B cell (primary cell): ENCODE results near the gene PHACTR1. TPM values are rescaled to one million over a fixed set of nuclear protein-coding genes. Genes with fewer than 3 reads are reported as not detected.

Experiments used
- ATAC-seq: fragments of 200-7000 bp; cut with Tn5 transposase; one replicate; pipeline ENCODE4 v1.10.0; 2021; ENCODE audit warnings: low read depth, mild to moderate bottlenecking, moderate number of reproducible peaks, moderate library complexity
- CTCF ChIA-PET: fragments of 350-600 bp; sonication (Branson Sonifier 250); formaldehyde crosslinking; loops from one replicate; lab custom pipeline; 2021; ENCODE audit warnings: antibody characterized with exemption, inconsistent platforms; lab: Charles Lee
- POLR2A ChIA-PET: fragments of 350-600 bp; sonication (Branson Sonifier 250); formaldehyde crosslinking; loops from one replicate; lab custom pipeline; 2021; ENCODE audit warnings: antibody characterized with exemption; lab: Charles Lee
- DNase-seq: peaks from one replicate; pipeline ENCODE4 v3.0.0; 2013
- H2AFZ ChIP-seq: 2 replicates; pipeline ENCODE4 v1.6.1; 2012; ENCODE audit warnings: mild to moderate bottlenecking, low read depth, low read length; ENCODE audit not compliant: insufficient read depth, poor library complexity, severe bottlenecking
- H3K27ac ChIP-seq, 2 donors: 1 replicate in 1 of 2; 2 replicates in 1 of 2; pipeline ENCODE4 v1.5.1; 2012 to 2013; ENCODE audit warnings: low read length in 2 of 2, mild to moderate bottlenecking in 2 of 2, moderate library complexity in 1 of 2
- H3K27me3 ChIP-seq, 4 experiments: fragments of 200-600 bp in 1 of 4; sonication (generic) in 1 of 4; replicated peaks in 1 of 4; 1 replicate in 2 of 4; 2 replicates in 2 of 4; pipeline versions ENCODE4 v1.6.1 to v1.7.0; 2013 to 2016; ENCODE audit warnings: low read length in 3 of 4, mild to moderate bottlenecking in 2 of 4, mixed read lengths in 1 of 4, moderate library complexity in 1 of 4; ENCODE audit not compliant: insufficient read depth in 4 of 4, control insufficient read depth in 3 of 4; ENCODE audit errors: control extremely low read depth in 1 of 4
- H3K36me3 ChIP-seq, 2 experiments: replicated peaks in 1 of 2; 1 replicate in 1 of 2; 2 replicates in 1 of 2; pipeline versions ENCODE4 v1.6.1 to v1.7.1; 2013; ENCODE audit warnings: low read length in 1 of 2; ENCODE audit not compliant: insufficient read depth in 2 of 2, control insufficient read depth in 1 of 2; ENCODE audit errors: control extremely low read depth in 1 of 2, extremely low read depth in 1 of 2
- H3K4me1 ChIP-seq, 2 donors: fragments of 200-600 bp in 1 of 2; sonication (generic) in 1 of 2; 1 replicate in 1 of 2; 2 replicates in 1 of 2; pipeline versions ENCODE4 v1.5.1 to v1.6.1; 2013 to 2017; ENCODE audit warnings: low read length in 2 of 2; ENCODE audit not compliant: control insufficient read depth in 2 of 2, insufficient read depth in 2 of 2
- H3K4me2 ChIP-seq: replicated peaks from 2 replicates; pipeline ENCODE3; 2012; ENCODE audit warnings: mild to moderate bottlenecking, low read depth, low read length; ENCODE audit not compliant: poor library complexity, severe bottlenecking
- H3K4me3 ChIP-seq, 5 experiments: fragments of 200-600 bp in 1 of 5; sonication (generic) in 1 of 5; 1 replicate in 3 of 5; 2 replicates in 2 of 5; pipeline versions ENCODE4 v1.5.1 to v1.7.0; 2011 to 2016; ENCODE audit warnings: low read length in 4 of 5, mild to moderate bottlenecking in 4 of 5, low read depth in 2 of 5, control low read depth in 1 of 5, moderate library complexity in 1 of 5; ENCODE audit not compliant: insufficient read depth in 1 of 5; ENCODE audit errors: control extremely low read depth in 1 of 5, extremely low read depth in 1 of 5
- H3K79me2 ChIP-seq: fragments of 200-600 bp; sonication (generic); one replicate; pipeline ENCODE4 v1.6.0; 2016; ENCODE audit warnings: low read length; ENCODE audit not compliant: control insufficient read depth, insufficient read depth
- H3K9ac ChIP-seq: fragments of 200-600 bp; sonication (generic); 2 replicates; pipeline ENCODE4 v1.6.1; 2017; ENCODE audit warnings: mild to moderate bottlenecking, low read length, moderate library complexity
- H3K9me3 ChIP-seq, 3 donors: one replicate each; pipeline versions ENCODE4 v1.6.1 to v1.7.1; 2013; ENCODE audit warnings: low read length in 2 of 3; ENCODE audit not compliant: control insufficient read depth in 2 of 3, insufficient read depth in 1 of 3; ENCODE audit errors: control extremely low read depth in 1 of 3
- H4K20me1 ChIP-seq: 2 replicates; pipeline ENCODE4 v1.6.0; 2012; ENCODE audit warnings: mild to moderate bottlenecking, low read length; ENCODE audit not compliant: insufficient read depth, control insufficient read depth, poor library complexity, severe bottlenecking
- H3K27ac Mint-ChIP-seq: one replicate; pipeline ENCODE4 v1.8.0; 2021; ENCODE audit warnings: mixed read lengths
- H3K27me3 Mint-ChIP-seq: one replicate; pipeline ENCODE4 v1.8.0; 2021; ENCODE audit warnings: mixed read lengths
- H3K4me1 Mint-ChIP-seq: one replicate; pipeline ENCODE4 v1.8.0; 2021; ENCODE audit warnings: mixed read lengths
- H3K4me3 Mint-ChIP-seq: one replicate; pipeline ENCODE4 v1.8.0; 2021; ENCODE audit warnings: mixed read lengths
- H3K9me3 Mint-ChIP-seq: one replicate; pipeline ENCODE4 v1.8.0; 2022; ENCODE audit warnings: mixed read lengths; ENCODE audit not compliant: insufficient read depth
- CTCF ChIP-seq: fragments of 200-600 bp; IDR thresholded peaks from one replicate; pipeline ENCODE4 v1.8.0; 2022; ENCODE audit warnings: antibody characterized with exemption, mild to moderate bottlenecking
- EZH2 ChIP-seq: IDR thresholded peaks from 2 replicates; pipeline ENCODE4 v1.6.1; 2012; ENCODE audit warnings: borderline replicate concordance, low read depth, mild to moderate bottlenecking, moderate library complexity, low read length; ENCODE audit not compliant: insufficient read depth, poor library complexity, severe bottlenecking
- WGBS: methylation state at CpG from one replicate; pipeline ENCODE4 v1.1.5; 2013; ENCODE audit warnings: missing lambda C conversion rate; ENCODE audit not compliant: insufficient coverage; 5-methylcytosine and 5-hydroxymethylcytosine counted together
- intact Hi-C: fragments of 100-400 bp; cut with micrococcal nuclease; formaldehyde crosslinking; loops from one replicate; pipeline ENCODE4 v1.10.0; 2022
- polyA plus RNA-seq: library from polyadenylated mRNA; depleted of rRNA; stranded (reverse); fragments of >200 nt; gene quantifications from 2 replicates; pipeline ENCODE4 v1.2.3, GENCODE V29; 2012
- total RNA-seq, 2 donors: library from RNA; stranded (reverse); fragments of 120-200 nt in 1 of 2; gene quantifications; 1 replicate in 1 of 2; 2 replicates in 1 of 2; pipeline versions ENCODE4 v1.2.3 to v1.2.4, GENCODE V29; 2013 to 2022

PHACTR1 gene
- total and polyA plus RNA-seq, 2 donors (not counting 1 experiment from before 2014, with no cell fraction given): 30.2 to 129 TPM

GRCh38 chr6:13071550-13072345 is 355.2 kb downstream of the PHACTR1 start:
- DNase-seq (no peak), ATAC-seq (no peak)
- H3K27me3 ChIP-seq: no peaks in the 10 kb centered on the region
- H3K27ac ChIP-seq: no peak overlapping the region
- H3K4me3 ChIP-seq: no peak overlapping the region
- no peak overlapping the region for H3K9ac ChIP-seq
- intact Hi-C loops: no loop called here
- no peaks in the 10 kb centered on the region for H3K79me2 ChIP-seq
- H3K4me1 ChIP-seq: peaks cover 4 to 5% of the 10 kb centered on the region in 2 donors
- peaks cover 22% of the 10 kb centered on the region for H3K27me3 Mint-ChIP-seq
- H3K4me3 Mint-ChIP-seq: no peak overlapping the region
- H4K20me1 ChIP-seq: no peaks in the 10 kb centered on the region
- H2AFZ ChIP-seq: no peak overlapping the region
- no peaks in the 10 kb centered on the region for H3K9me3 ChIP-seq
- no peaks in the 10 kb centered on the region for H3K36me3 ChIP-seq
- ChIA-PET CTCF (no interaction called here), POLR2A (no interaction called here)
- no peak overlapping the region for H3K4me2 ChIP-seq
- H3K9me3 Mint-ChIP-seq: no peaks in the 10 kb centered on the region
- WGBS: 44% methylated on average over 3 of the region's 6 CpGs
- peaks cover 9% of the 10 kb centered on the region for H3K4me1 Mint-ChIP-seq
- TF ChIP-seq EZH2: no peak
- TF ChIP-seq CTCF: no peak
- no peak overlapping the region for H3K27ac Mint-ChIP-seq

GRCh38 chr6:13072686-13073347 is 356.2 kb downstream of the PHACTR1 start:
- no peak overlapping the region for H3K4me3 ChIP-seq
- TF ChIP-seq EZH2: no peak
- no peak for TF ChIP-seq CTCF
- DNase-seq (no peak), ATAC-seq (no peak)
- H3K27me3 Mint-ChIP-seq: peaks cover 30% of the 10 kb centered on the region
- no peak overlapping the region for H2AFZ ChIP-seq
- no peak overlapping the region for H3K4me2 ChIP-seq
- H4K20me1 ChIP-seq: no peaks in the 10 kb centered on the region
- no peaks in the 10 kb centered on the region for H3K36me3 ChIP-seq
- H3K27ac ChIP-seq: no peak overlapping the region
- H3K4me1 ChIP-seq: peaks cover 4 to 5% of the 10 kb centered on the region in 2 donors
- POLR2A ChIA-PET: no interaction called here
- H3K27ac Mint-ChIP-seq: no peak overlapping the region
- no peak overlapping the region for H3K9ac ChIP-seq
- peaks cover 9% of the 10 kb centered on the region for H3K4me1 Mint-ChIP-seq
- H3K4me3 Mint-ChIP-seq: no peak overlapping the region
- no peaks in the 10 kb centered on the region for H3K9me3 Mint-ChIP-seq
- H3K9me3 ChIP-seq: no peaks in the 10 kb centered on the region
- no peaks in the 10 kb centered on the region for H3K27me3 ChIP-seq
- intact Hi-C loops: no loop called here
- no peaks in the 10 kb centered on the region for H3K79me2 ChIP-seq
- CTCF ChIA-PET: no interaction called here
- 100% methylated on average over 1 of the region's 5 CpGs for WGBS
